Measurements from ENCODE around the gene PEAK1. TPM values are rescaled to one million over a fixed set of nuclear protein-coding genes. Genes with fewer than 3 reads are reported as not detected.

PEAK1 gene
- total RNA-seq, 4 donors from 2014 or later, result 37.8 to 75.3 (median 55.0) TPM

DNA sequence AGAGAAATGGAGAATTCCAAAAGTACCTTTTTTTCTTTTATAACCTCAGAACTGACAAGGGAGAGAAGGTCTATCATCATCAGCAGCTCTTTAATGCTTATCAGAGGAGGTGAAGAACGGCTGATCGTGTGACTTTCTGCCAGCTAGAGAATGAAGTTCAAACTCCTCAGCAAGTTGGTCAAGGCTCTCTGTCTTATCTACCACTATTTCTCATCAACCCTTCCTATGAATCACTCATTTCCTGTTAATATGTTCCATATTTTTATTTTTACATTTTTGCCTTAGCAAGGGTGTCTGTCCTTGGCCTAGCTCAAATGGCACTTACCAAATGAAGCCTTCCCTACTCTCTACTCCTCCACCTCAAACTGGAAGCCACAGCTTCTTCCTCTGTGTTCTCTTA lies 275.9 kb downstream of the PEAK1 start:
- DNase-seq (ENCODE audit: low spot score) (no peak), ATAC-seq (ENCODE audit: low FRiP score) (peak; percentile 54)
- TF ChIP-seq, protein P1, sequence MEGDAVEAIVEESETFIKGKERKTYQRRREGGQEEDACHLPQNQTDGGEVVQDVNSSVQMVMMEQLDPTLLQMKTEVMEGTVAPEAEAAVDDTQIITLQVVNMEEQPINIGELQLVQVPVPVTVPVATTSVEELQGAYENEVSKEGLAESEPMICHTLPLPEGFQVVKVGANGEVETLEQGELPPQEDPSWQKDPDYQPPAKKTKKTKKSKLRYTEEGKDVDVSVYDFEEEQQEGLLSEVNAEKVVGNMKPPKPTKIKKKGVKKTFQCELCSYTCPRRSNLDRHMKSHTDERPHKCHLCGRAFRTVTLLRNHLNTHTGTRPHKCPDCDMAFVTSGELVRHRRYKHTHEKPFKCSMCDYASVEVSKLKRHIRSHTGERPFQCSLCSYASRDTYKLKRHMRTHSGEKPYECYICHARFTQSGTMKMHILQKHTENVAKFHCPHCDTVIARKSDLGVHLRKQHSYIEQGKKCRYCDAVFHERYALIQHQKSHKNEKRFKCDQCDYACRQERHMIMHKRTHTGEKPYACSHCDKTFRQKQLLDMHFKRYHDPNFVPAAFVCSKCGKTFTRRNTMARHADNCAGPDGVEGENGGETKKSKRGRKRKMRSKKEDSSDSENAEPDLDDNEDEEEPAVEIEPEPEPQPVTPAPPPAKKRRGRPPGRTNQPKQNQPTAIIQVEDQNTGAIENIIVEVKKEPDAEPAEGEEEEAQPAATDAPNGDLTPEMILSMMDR (IDR thresholded peaks at IDR 0.05), result no peak

DNA sequence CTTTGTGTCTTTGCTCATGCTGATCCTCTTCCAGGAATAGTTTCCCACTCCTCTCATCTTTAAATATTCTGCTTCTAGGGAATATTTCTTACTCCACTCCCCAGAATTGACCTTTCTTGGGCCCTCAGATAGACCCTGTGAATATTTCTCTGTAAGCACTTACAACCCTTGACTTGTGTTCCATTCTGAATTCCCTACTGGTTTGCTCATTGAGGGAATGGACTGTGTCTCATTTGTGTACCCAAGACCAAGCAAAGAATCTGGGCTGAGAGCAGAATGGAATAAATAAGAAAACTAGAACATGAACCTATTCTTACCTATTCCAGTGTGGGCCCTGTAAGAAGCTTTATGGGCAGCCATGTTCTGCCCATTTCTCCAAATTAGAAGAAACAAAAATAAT lies 276.3 kb downstream of the PEAK1 start:
- ATAC-seq (ENCODE audit: low FRiP score) (no peak), DNase-seq (ENCODE audit: low spot score) (no peak)
- TF ChIP-seq, protein P1 (IDR thresholded peaks at IDR 0.05), result no peak

DNA sequence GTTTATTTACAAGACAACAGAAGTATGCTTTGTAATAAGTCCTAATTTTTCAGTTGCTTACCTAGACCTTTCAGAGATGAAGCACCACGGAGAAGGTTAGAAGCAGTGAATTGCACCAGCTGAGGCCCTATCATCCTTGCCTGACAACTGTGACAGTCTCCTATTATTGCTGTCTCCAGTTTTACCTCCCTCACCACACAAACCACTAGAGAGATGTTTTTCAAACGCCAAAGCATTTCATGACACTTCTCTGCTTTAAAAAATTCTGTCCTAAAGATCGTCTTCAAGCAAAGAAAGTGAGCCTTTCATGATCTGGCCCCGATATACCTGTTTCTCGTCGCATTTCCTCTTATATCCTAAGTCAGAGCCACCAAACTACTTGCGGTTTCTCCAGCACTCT lies 276.7 kb downstream of the PEAK1 start:
- DNase-seq (ENCODE audit: low spot score) (no peak), ATAC-seq (ENCODE audit: low FRiP score) (no peak)
- TF ChIP-seq, protein P1 (IDR thresholded peaks at IDR 0.05), result no peak

DNA sequence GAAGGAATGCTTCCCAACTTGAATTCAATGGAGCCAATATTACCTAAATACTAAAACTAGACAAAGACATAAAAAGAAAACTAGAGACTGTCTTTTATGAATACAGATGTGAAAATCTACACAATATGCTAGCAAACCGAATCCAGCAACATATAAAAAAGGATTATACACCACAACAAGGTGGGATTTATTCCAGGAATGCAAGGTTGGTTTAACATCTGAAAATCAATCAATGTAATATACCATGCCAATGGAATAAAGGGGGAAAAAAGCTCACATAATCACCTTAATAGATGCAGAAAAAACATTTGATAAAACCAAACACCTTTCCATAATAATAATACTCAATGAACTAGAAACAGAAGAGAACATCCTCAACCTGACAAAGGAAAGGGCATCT lies 279.7 kb downstream of the PEAK1 start:
- DNase-seq (ENCODE audit: low spot score), result no peak
- TF ChIP-seq, protein P1 (IDR thresholded peaks at IDR 0.05), result no peak
- ATAC-seq (ENCODE audit: low FRiP score), result no peak

DNA sequence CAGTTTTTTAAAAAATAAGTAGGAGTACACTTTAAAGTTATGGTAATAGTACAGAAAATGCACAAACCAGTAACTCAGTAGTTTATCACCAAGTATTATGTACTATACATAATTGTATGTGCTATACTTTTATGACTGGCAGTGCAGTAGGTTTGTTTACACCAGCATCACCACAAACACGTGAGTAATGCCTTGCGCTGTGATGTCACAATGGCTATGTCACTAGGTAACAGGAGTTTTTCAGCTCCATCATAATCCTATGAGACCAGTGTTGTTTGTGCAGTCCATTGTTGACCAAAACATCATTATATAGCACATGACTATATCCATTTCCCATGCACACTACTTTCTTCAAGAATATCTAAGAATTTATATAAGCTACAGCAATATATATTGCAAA lies 280.6 kb downstream of the PEAK1 start:
- no peak for DNase-seq (ENCODE audit: low spot score)
- TF ChIP-seq, protein P1 (IDR thresholded peaks at IDR 0.05), result no peak
- ATAC-seq (ENCODE audit: low FRiP score), result no peak

DNA sequence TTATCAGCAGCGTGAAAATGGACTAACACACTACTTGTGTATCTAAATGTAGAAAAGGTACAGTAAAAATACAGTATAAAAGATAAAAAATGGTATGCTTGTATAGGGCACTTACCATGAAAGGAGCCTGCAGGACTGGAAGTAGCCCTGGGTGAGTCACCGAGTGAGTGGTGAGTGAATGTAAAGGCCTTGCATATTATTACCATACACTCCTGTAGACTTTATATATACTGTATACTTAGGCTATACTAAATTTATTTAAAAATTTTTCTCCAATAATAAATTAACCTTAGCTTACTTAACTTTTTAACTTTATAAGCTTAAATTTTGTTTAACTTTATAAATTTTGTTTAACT lies 281.8 kb downstream of the PEAK1 start:
- no peak for DNase-seq (ENCODE audit: low spot score)
- no peak for ATAC-seq (ENCODE audit: low FRiP score)
- TF ChIP-seq, protein P1 (IDR thresholded peaks at IDR 0.05), result no peak

DNA sequence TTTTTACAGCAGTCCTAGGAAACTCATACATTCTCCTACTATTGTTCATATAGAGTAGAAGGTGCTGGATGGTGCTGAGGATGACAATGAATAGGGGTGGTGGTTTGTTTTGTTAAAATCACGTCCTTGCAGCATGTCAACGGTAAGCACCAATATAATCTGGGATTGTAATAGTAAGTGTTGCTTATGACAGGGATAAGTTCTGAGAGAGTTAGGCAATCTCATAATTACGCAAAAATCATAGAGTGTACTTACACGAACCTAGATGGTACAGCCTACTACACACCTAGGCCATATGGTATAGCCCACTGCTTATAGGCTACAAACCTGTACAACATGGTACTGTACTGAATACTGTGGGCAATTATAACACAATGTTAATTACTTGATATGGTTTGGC lies 284.7 kb downstream of the PEAK1 start:
- no peak for ATAC-seq (ENCODE audit: low FRiP score)
- TF ChIP-seq, protein P1 (IDR thresholded peaks at IDR 0.05), result no peak
- no peak for DNase-seq (ENCODE audit: low spot score)

All from omental fat pad (tissue), 4 donors.